Uterus (tissue), 2 donors: ENCODE results near the gene NPAS2.

Experiments used
- CTCF ChIP-seq, 4 experiments: fragments of 200-600 bp in 2 of 4; fragments of 450-650 bp in 2 of 4; sonication (generic) in 2 of 4; IDR thresholded peaks; one replicate each; pipeline ENCODE4 v1.5.1; 2016 to 2019; ENCODE audit warnings: antibody characterized with exemption in 4 of 4, mild to moderate bottlenecking in 2 of 4, moderate library complexity in 1 of 4
- POLR2A ChIP-seq, 2 donors: fragments of 450-650 bp; IDR thresholded peaks; one replicate each; pipeline ENCODE4 v1.6.1; 2016; ENCODE audit warnings: antibody characterized with exemption in 2 of 2, mild to moderate bottlenecking in 1 of 2, moderate library complexity in 1 of 2

GRCh38 chr2:100844514-100844913, 24.6 kb downstream of the NPAS2 start:
- TF ChIP-seq CTCF (IDR thresholded peaks at IDR 0.05) (no peak), POLR2A (IDR thresholded peaks at IDR 0.05) (no peak)
